Activated CD4-positive, alpha-beta T cell treated with anti-CD3 and anti-CD28 coated beads, Interleukin-2, amount 10 ng/mL, durations not matched to agents 7 days and 5 days (primary cell): ENCODE measurements around the gene ZNF577. TPM values are rescaled to one million over a fixed set of nuclear protein-coding genes. Genes with fewer than 3 reads are reported as not detected.
"Not testable (repeated sequence)": the region's sequence is repeated elsewhere in the genome, so short reads cannot be mapped to it uniquely, and the experiment has no call there.

Experiments used
- CTCF ChIA-PET: fragments of 350-600 bp; sonication (Branson Sonifier 250); formaldehyde crosslinking; loops from one replicate; lab custom pipeline; 2021; ENCODE audit warnings: antibody characterized with exemption; lab: Charles Lee
- POLR2A ChIA-PET: fragments of 350-600 bp; sonication (Branson Sonifier 250); formaldehyde crosslinking; loops from one replicate; lab custom pipeline; 2021; ENCODE audit warnings: antibody characterized with exemption; lab: Charles Lee
- DNase-seq: peaks from one replicate; pipeline ENCODE4 v3.0.0-alpha.2; 2020
- H3K27ac Mint-ChIP-seq: one replicate; pipeline ENCODE4 v1.8.0; 2021; ENCODE audit warnings: mild to moderate bottlenecking, moderate library complexity, mixed read lengths
- H3K27me3 Mint-ChIP-seq: one replicate; pipeline ENCODE4 v1.8.0; 2021; ENCODE audit warnings: mixed read lengths
- H3K36me3 Mint-ChIP-seq: one replicate; pipeline ENCODE4 v1.8.0; 2021; ENCODE audit warnings: low read depth, mixed read lengths
- H3K4me1 Mint-ChIP-seq: one replicate; pipeline ENCODE4 v1.8.0; 2021; ENCODE audit warnings: mixed read lengths
- H3K4me3 Mint-ChIP-seq: one replicate; pipeline ENCODE4 v1.8.0; 2021; ENCODE audit warnings: mild to moderate bottlenecking, moderate library complexity, mixed read lengths
- H3K9me3 Mint-ChIP-seq: one replicate; pipeline ENCODE4 v1.8.0; 2021; ENCODE audit warnings: mixed read lengths
- total RNA-seq, 2 experiments: library from RNA; stranded (reverse); gene quantifications; one replicate each; pipeline ENCODE4 v1.2.3, GENCODE V29; 2021

The ZNF577 gene
- 1 to 10 TPM; 7.5 to 8.9 TPM for total RNA-seq

GRCh38 chr19:51887522-51888498 is at the start of gene ZNF577:
Gene ZNF577, minus strand, starts transcription at chr19:51887951. Its CDS starts 7,569 bp downstream, at chr19:51880382.
- peak; percentile 85 for DNase-seq
- Mint-ChIP-seq H3K4me3 (peak within 1 kb of the TSS; percentile 88), H3K27me3 (no peaks in the 10 kb centered on the region), H3K4me1 (peaks cover 17% of the 10 kb centered on the region), H3K36me3 (peaks cover 73% of the 10 kb centered on the region), H3K27ac (peak within 1 kb of the TSS; percentile 93), H3K9me3 (peaks cover 66% of the 10 kb centered on the region)
- POLR2A ChIA-PET = no interaction called here
- CTCF ChIA-PET = no interaction called here

GRCh38 chr19:51931921-51932320 is 44.2 kb upstream of the ZNF577 start:
- Mint-ChIP-seq H3K4me1 (peaks cover 25% of the 10 kb centered on the region), H3K27ac (no peak overlapping the region), H3K9me3 (peaks cover 40% of the 10 kb centered on the region), H3K4me3 (no peak overlapping the region), H3K36me3 (peaks cover 89% of the 10 kb centered on the region), H3K27me3 (no peaks in the 10 kb centered on the region)
- POLR2A ChIA-PET = no interaction called here
- DNase-seq = no peak
- CTCF ChIA-PET = interaction anchor here (0.7 kb wide), 1 partner anchor 228 kb away, joined by 3 read pairs; no protein-coding TSS in a partner anchor

GRCh38 chr19:51927859-51928258 is 40.1 kb upstream of the ZNF577 start:
- H3K4me1 Mint-ChIP-seq = peaks cover 34% of the 10 kb centered on the region
- POLR2A ChIA-PET = no interaction called here
- DNase-seq = no peak
- no peaks in the 10 kb centered on the region for H3K27me3 Mint-ChIP-seq
- H3K27ac Mint-ChIP-seq = peak overlapping the region; percentile 94
- CTCF ChIA-PET = interaction anchor here (0.5 kb wide), 1 partner anchor 441 kb away, joined by 3 read pairs; no protein-coding TSS in a partner anchor
- peak overlapping the region; percentile 99 for H3K4me3 Mint-ChIP-seq
- H3K36me3 Mint-ChIP-seq = peaks cover 70% of the 10 kb centered on the region
- peaks cover 60% of the 10 kb centered on the region for H3K9me3 Mint-ChIP-seq

- peak; percentile 89 for DNase-seq
- Mint-ChIP-seq H3K9me3 (peaks cover 66% of the 10 kb centered on the region), H3K27me3 (no peaks in the 10 kb centered on the region), H3K4me1 (peaks cover 34% of the 10 kb centered on the region), H3K4me3 (peak within 1 kb of the TSS; percentile 99), H3K36me3 (peaks cover 67% of the 10 kb centered on the region), H3K27ac (peak within 1 kb of the TSS; percentile 94)
- POLR2A ChIA-PET = no interaction called here
- CTCF ChIA-PET = no interaction called here
Observed at GRCh38 chr19:51926784-51927741, 39.3 kb upstream of the ZNF577 start, which contains the start of gene ZNF613. Gene ZNF613, plus strand, starts transcription at chr19:51927472. Its CDS starts 8,749 bp downstream, at chr19:51936221.

- CTCF ChIA-PET = no interaction called here
- DNase-seq = no peak
- Mint-ChIP-seq H3K4me3 (peak overlapping the region; percentile 99), H3K27me3 (no peaks in the 10 kb centered on the region), H3K4me1 (peaks cover 34% of the 10 kb centered on the region), H3K27ac (peak overlapping the region; percentile 94), H3K9me3 (peaks cover 68% of the 10 kb centered on the region), H3K36me3 (peaks cover 65% of the 10 kb centered on the region)
- POLR2A ChIA-PET = no interaction called here
Observed at GRCh38 chr19:51926426-51926783, 38.7 kb upstream of the ZNF577 start.

GRCh38 chr19:51921949-51922348 is 34.2 kb upstream of the ZNF577 start:
- POLR2A ChIA-PET = no interaction called here
- no peaks in the 10 kb centered on the region for H3K27me3 Mint-ChIP-seq
- DNase-seq = no peak
- peaks cover 9% of the 10 kb centered on the region for H3K4me1 Mint-ChIP-seq
- CTCF ChIA-PET = no interaction called here
- H3K9me3 Mint-ChIP-seq = peaks cover 69% of the 10 kb centered on the region
- no peak overlapping the region for H3K27ac Mint-ChIP-seq
- peaks cover 32% of the 10 kb centered on the region for H3K36me3 Mint-ChIP-seq
- no peak overlapping the region for H3K4me3 Mint-ChIP-seq

- POLR2A ChIA-PET = no interaction called here
- Mint-ChIP-seq H3K27me3 (no peaks in the 10 kb centered on the region), H3K27ac (no peak overlapping the region), H3K9me3 (peaks cover 68% of the 10 kb centered on the region), H3K4me3 (no peak overlapping the region), H3K4me1 (no peaks in the 10 kb centered on the region), H3K36me3 (peaks cover 26% of the 10 kb centered on the region)
- CTCF ChIA-PET = no interaction called here
- no peak for DNase-seq
Observed at GRCh38 chr19:51919606-51920005, 31.9 kb upstream of the ZNF577 start.

GRCh38 chr19:51916167-51916566 is 28.4 kb upstream of the ZNF577 start:
- Mint-ChIP-seq H3K4me1 (no peaks in the 10 kb centered on the region), H3K9me3 (peaks cover 55% of the 10 kb centered on the region), H3K4me3 (no peak overlapping the region), H3K27ac (no peak overlapping the region), H3K36me3 (peaks cover 17% of the 10 kb centered on the region), H3K27me3 (no peaks in the 10 kb centered on the region)
- ChIA-PET CTCF (no interaction called here), POLR2A (no interaction called here)
- DNase-seq = no peak

GRCh38 chr19:51915324-51915867 is 27.6 kb upstream of the ZNF577 start:
- ChIA-PET POLR2A (no interaction called here), CTCF (interaction anchor here (0.5 kb wide), 1 partner anchor 14 kb away, joined by 3 read pairs; no protein-coding TSS in a partner anchor)
- no peak overlapping the region for H3K27ac Mint-ChIP-seq
- H3K27me3 Mint-ChIP-seq = no peaks in the 10 kb centered on the region
- H3K4me1 Mint-ChIP-seq = no peaks in the 10 kb centered on the region
- peaks cover 16% of the 10 kb centered on the region for H3K36me3 Mint-ChIP-seq
- no peak for DNase-seq
- no peak overlapping the region for H3K4me3 Mint-ChIP-seq
- H3K9me3 Mint-ChIP-seq = peaks cover 53% of the 10 kb centered on the region

- H3K4me1 Mint-ChIP-seq = peaks cover 18% of the 10 kb centered on the region
- H3K27ac Mint-ChIP-seq, H3K27me3 Mint-ChIP-seq, POLR2A ChIA-PET, CTCF ChIA-PET, H3K4me3 Mint-ChIP-seq, DNase-seq: not testable (repeated sequence)
- peaks cover 47% of the 10 kb centered on the region for H3K9me3 Mint-ChIP-seq
- peaks cover 29% of the 10 kb centered on the region for H3K36me3 Mint-ChIP-seq
Observed at GRCh38 chr19:51907981-51908380, 20.2 kb upstream of the ZNF577 start.

- POLR2A ChIA-PET, H3K27me3 Mint-ChIP-seq, H3K4me3 Mint-ChIP-seq, DNase-seq, CTCF ChIA-PET, H3K27ac Mint-ChIP-seq: not testable (repeated sequence)
- H3K4me1 Mint-ChIP-seq = peaks cover 23% of the 10 kb centered on the region
- H3K9me3 Mint-ChIP-seq = peaks cover 52% of the 10 kb centered on the region
- H3K36me3 Mint-ChIP-seq = peaks cover 47% of the 10 kb centered on the region
Observed at GRCh38 chr19:51906108-51906507, 18.4 kb upstream of the ZNF577 start.

- CTCF ChIA-PET, H3K4me3 Mint-ChIP-seq, POLR2A ChIA-PET, DNase-seq, H3K27ac Mint-ChIP-seq, H3K27me3 Mint-ChIP-seq: not testable (repeated sequence)
- Mint-ChIP-seq H3K9me3 (peaks cover 54% of the 10 kb centered on the region), H3K36me3 (peaks cover 51% of the 10 kb centered on the region), H3K4me1 (peaks cover 23% of the 10 kb centered on the region)
Observed at GRCh38 chr19:51905639-51906038, 17.9 kb upstream of the ZNF577 start.
